Esophagus muscularis mucosa (tissue), 4 donors: ENCODE measurements around the gene ZC2HC1C. TPM values are rescaled to one million over a fixed set of nuclear protein-coding genes. Genes with fewer than 3 reads are reported as not detected.

ENCODE experiments used
- DNase-seq: peaks from one replicate; pipeline ENCODE4 v3.0.0-alpha.2; 2017; ENCODE audit errors: extremely low spot score
- H3K27ac ChIP-seq, 4 donors: fragments of 200-600 bp; sonication (generic); replicated peaks in 1 of 4; 1 replicate in 3 of 4; 2 replicates in 1 of 4; pipeline ENCODE4 v1.5.1; 2016 to 2019; ENCODE audit warnings: mild to moderate bottlenecking in 1 of 4
- H3K27me3 ChIP-seq, 4 donors: fragments of 200-600 bp; sonication (generic); one replicate each; pipeline versions ENCODE4 v1.5.1 to v1.6.0; 2016 to 2019
- H3K36me3 ChIP-seq, 4 donors: fragments of 200-600 bp; sonication (generic); one replicate each; pipeline ENCODE4 v1.5.1; 2016 to 2019
- H3K4me1 ChIP-seq, 4 donors: fragments of 200-600 bp; sonication (generic); one replicate each; pipeline ENCODE4 v1.5.1; 2016 to 2019
- H3K4me3 ChIP-seq, 4 donors: fragments of 200-600 bp; sonication (generic); 1 replicate in 2 of 4; 2 replicates in 2 of 4; pipeline ENCODE4 v1.5.1; 2016 to 2019; ENCODE audit warnings: mild to moderate bottlenecking in 4 of 4, moderate library complexity in 1 of 4
- H3K9me3 ChIP-seq, 4 donors: fragments of 200-600 bp; sonication (generic); 1 replicate in 3 of 4; 2 replicates in 1 of 4; pipeline ENCODE4 v1.5.1; 2016 to 2019
- EP300 ChIP-seq: sonication (generic); formaldehyde crosslinking; IDR thresholded peaks from one replicate; pipeline ENCODE4 v1.6.1; 2017; ENCODE audit warnings: antibody characterized with exemption
- POLR2A ChIP-seq: fragments of 450-650 bp; IDR thresholded peaks from one replicate; pipeline ENCODE4 v1.6.1; 2017; ENCODE audit warnings: antibody characterized with exemption, moderate library complexity, mild to moderate bottlenecking, low read depth
- POLR2AphosphoS5 ChIP-seq, 2 donors: sonication (generic); formaldehyde crosslinking; IDR thresholded peaks; one replicate each; pipeline ENCODE4 v1.6.1; 2017; ENCODE audit warnings: antibody characterized with exemption in 2 of 2
- WGBS: methylation state at CpG from one replicate; pipeline ENCODE4 v1.1.5; 2018; 5-methylcytosine and 5-hydroxymethylcytosine counted together
- intact Hi-C: fragments of 100-400 bp; cut with DNase I; formaldehyde crosslinking; loops from one replicate; pipeline ENCODE4 v1.15.1; 2023
- total RNA-seq, 4 donors: library from RNA; depleted of rRNA; stranded (reverse); fragments of >200 nt; gene quantifications; one replicate each; pipeline versions ENCODE4 v1.1.0 to v1.2.1, GENCODE V29; 2016
- TF ChIP-seq, protein P1 (sequence below), 3 experiments: fragments of 200-600 bp in 2 of 3; fragments of 450-650 bp in 1 of 3; sonication (generic) in 2 of 3; IDR thresholded peaks; one replicate each; pipeline ENCODE4 v1.5.1; 2017 to 2019; ENCODE audit warnings: antibody characterized with exemption in 3 of 3, mild to moderate bottlenecking in 2 of 3, moderate library complexity in 1 of 3

Gene ZC2HC1C
- total RNA-seq, 4 donors from 2014 or later = 4.3 to 7.1 (median 5.9) TPM

DNA sequence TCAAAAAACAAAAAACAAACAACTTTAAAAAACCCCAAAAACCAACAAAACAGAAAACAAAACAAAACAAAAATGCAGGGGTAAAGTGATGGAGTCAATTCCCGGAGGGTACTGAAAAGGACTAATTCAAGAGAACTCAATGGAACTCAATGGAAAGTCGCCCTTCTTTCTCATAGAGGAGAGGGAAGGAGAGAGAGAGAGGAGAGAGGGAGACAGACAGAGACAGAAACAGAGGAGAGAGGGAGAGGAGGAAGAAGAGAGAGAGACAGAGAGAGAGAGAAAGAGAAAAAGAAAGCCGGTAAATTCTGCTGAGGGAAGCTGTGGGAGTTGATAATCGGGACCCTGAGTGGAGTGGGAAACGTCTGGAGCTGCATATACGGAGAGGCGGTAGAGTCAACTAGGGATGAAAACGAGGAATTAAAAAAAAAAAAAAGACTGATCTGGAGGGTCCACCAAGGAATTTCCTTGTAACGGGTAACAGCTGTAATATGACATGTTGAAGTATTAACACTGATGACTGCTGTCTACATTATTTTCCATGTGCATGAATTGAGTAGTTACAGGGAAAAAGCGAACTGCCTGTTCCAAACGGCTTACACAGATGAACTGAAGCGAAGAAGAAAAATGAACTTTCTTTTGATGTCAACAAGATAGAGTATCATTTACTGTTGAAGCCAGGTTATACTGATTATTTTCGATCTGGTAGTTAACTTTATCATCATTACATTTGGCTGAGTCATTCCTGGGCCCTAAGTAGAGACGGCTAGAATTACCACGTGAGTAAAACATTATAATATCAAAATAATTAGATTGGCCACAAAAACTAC, 934 bp upstream of the ZC2HC1C start:
- Histone ChIP-seq H3K27me3 (no peaks in the 10 kb centered on the region), H3K4me1 (peaks cover 27 to 58% (median 45%) of the 10 kb centered on the region in 4 donors)

DNA sequence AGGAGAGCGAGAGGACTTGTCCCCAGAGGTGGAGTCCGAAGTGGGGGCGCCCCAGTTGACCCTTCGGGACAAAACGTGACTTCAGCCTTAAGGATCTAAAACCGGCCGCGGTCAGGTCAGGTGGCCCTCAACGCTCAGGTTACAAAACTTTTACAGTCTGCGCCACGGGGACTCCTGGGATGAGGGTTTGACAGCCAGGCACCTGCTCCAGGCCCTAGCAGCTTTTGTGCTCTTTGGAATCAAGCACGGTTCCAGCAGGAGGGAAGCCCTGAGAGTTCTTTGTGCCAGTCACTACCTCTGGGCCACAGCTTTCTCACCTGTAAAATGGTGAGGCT, 337 bp downstream of the ZC2HC1C start:
- 19% methylated on average over 3 of the region's 12 CpGs for WGBS
- H3K27me3 ChIP-seq = no peaks in the 10 kb centered on the region
- H3K27ac ChIP-seq = peak overlapping the region; percentile 86 to 94 (median 90)
- H3K4me3 ChIP-seq = peak overlapping the region; percentile 58 to 63 (median 60)
- TF ChIP-seq POLR2A (no peak), EP300 (no peak)
- H3K36me3 ChIP-seq = no peaks in the 10 kb centered on the region
- H3K4me1 ChIP-seq = peaks cover 22 to 54% (median 38%) of the 10 kb centered on the region in 4 donors
- no peaks in the 10 kb centered on the region for H3K9me3 ChIP-seq
- intact Hi-C loops = no loop called here
- no peak for DNase-seq

More for the DNA sequence above, 934 bp upstream of the ZC2HC1C start:
- 11% methylated on average over 15 of the region's 15 CpGs for WGBS
- Histone ChIP-seq H3K4me3 (peak overlapping the region; percentile 58 to 63 (median 60)), H3K9me3 (no peaks in the 10 kb centered on the region), H3K36me3 (no peaks in the 10 kb centered on the region), H3K27ac (peak overlapping the region; percentile 86 to 94 (median 90))
- intact Hi-C loops = no loop called here
- DNase-seq = no peak
- TF ChIP-seq POLR2A = no peak
- TF ChIP-seq EP300 = no peak
- TF ChIP-seq, protein P1, sequence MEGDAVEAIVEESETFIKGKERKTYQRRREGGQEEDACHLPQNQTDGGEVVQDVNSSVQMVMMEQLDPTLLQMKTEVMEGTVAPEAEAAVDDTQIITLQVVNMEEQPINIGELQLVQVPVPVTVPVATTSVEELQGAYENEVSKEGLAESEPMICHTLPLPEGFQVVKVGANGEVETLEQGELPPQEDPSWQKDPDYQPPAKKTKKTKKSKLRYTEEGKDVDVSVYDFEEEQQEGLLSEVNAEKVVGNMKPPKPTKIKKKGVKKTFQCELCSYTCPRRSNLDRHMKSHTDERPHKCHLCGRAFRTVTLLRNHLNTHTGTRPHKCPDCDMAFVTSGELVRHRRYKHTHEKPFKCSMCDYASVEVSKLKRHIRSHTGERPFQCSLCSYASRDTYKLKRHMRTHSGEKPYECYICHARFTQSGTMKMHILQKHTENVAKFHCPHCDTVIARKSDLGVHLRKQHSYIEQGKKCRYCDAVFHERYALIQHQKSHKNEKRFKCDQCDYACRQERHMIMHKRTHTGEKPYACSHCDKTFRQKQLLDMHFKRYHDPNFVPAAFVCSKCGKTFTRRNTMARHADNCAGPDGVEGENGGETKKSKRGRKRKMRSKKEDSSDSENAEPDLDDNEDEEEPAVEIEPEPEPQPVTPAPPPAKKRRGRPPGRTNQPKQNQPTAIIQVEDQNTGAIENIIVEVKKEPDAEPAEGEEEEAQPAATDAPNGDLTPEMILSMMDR (IDR thresholded peaks at IDR 0.05) = no peak
- no peak for TF ChIP-seq POLR2AphosphoS5 (IDR thresholded peaks at IDR 0.05)

DNA sequence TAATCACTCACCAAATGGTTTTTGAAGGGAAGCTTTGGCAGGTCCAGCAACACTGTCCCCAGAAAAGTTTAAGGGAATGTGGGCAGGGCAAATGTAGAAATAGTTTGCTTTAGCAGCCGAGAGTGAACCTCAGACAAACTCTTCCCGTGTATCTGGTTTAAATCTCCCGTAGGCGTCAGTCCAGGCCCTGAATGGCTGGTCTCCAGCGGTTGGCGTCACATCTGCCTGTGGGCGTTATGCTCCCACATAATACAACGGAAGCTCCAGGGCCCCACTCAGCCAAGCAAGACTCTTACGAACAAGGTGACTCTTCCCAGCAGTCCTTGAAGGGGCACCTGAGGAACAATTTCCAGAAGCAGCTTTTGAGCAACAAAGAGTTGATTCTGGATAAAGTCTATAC, 942 bp downstream of the ZC2HC1C start:
- intact Hi-C loops = no loop called here
- Histone ChIP-seq H3K4me3 (peak overlapping the region in 3 of 4 donors; percentile 58 to 63 (median 61)), H3K36me3 (no peaks in the 10 kb centered on the region), H3K4me1 (peaks cover 22 to 54% (median 38%) of the 10 kb centered on the region in 4 donors), H3K9me3 (no peaks in the 10 kb centered on the region), H3K27me3 (no peaks in the 10 kb centered on the region), H3K27ac (peak overlapping the region; percentile 86 to 94 (median 90))
- WGBS = 55% methylated on average over 9 of the region's 9 CpGs
- no peak for TF ChIP-seq POLR2A
- TF ChIP-seq POLR2AphosphoS5 (IDR thresholded peaks at IDR 0.05) = peak; percentile 27 to 42
- no peak for TF ChIP-seq EP300
- TF ChIP-seq, protein P1 (IDR thresholded peaks at IDR 0.05) = no peak
- no peak for DNase-seq

- no peak overlapping the region for H3K27ac ChIP-seq
- H3K36me3 ChIP-seq = peaks cover 0 to 17% (median 6%) of the 10 kb centered on the region in 4 donors
- no peaks in the 10 kb centered on the region for H3K9me3 ChIP-seq
- H3K4me1 ChIP-seq = peaks cover 0 to 37% (median 27%) of the 10 kb centered on the region in 4 donors
- no peak for DNase-seq
- intact Hi-C loops = no loop called here
- H3K27me3 ChIP-seq = no peaks in the 10 kb centered on the region
- H3K4me3 ChIP-seq = no peak overlapping the region
- TF ChIP-seq POLR2AphosphoS5 (IDR thresholded peaks at IDR 0.05) (no peak), EP300 (no peak)
- TF ChIP-seq, protein P1 (IDR thresholded peaks at IDR 0.05) = no peak
Observed at GRCh38 chr14:75077794-75078193, 8.4 kb downstream of the ZC2HC1C start.

DNA sequence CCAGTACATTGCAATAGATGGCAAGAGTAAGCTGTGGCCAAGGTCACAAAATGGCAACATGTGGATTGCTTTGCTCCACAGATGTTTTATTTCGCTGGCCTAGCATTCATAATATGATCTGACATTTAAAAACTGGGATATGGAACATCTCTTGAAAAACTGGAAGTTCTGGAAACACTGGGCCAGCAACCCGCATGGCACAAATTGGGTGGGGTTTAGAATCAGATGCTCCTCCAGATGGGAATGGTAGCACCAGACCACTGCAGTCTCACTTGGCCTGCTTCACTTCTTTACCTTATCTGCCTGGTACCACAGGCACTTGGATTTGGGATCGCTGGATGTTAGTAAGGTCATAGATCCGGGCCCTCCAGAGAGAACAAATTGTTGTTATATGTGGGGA, 10.1 kb downstream of the ZC2HC1C start:
- H3K36me3 ChIP-seq = peaks cover 10 to 34% (median 21%) of the 10 kb centered on the region in 4 donors
- intact Hi-C loops = no loop called here
- H3K9me3 ChIP-seq = no peaks in the 10 kb centered on the region
- no peak overlapping the region for H3K4me3 ChIP-seq
- no peaks in the 10 kb centered on the region for H3K27me3 ChIP-seq
- peaks cover 0 to 26% (median 26%) of the 10 kb centered on the region in 4 donors for H3K4me1 ChIP-seq
- TF ChIP-seq EP300 (no peak), POLR2AphosphoS5 (IDR thresholded peaks at IDR 0.05) (no peak), POLR2A (no peak)
- TF ChIP-seq, protein P1 (IDR thresholded peaks at IDR 0.05) = no peak
- no peak for DNase-seq
- peak overlapping the region in 1 of 4 donors; percentile 13 for H3K27ac ChIP-seq
- 50% methylated on average over 4 of the region's 4 CpGs for WGBS
